Measurements from ENCODE around the gene ECI1. TPM values are rescaled to one million over a fixed set of nuclear protein-coding genes. Genes with fewer than 3 reads are reported as not detected.
A peak's percentile ranks its signal among the peaks of the same experiment; 100 is the strongest.

Gene ECI1
- total RNA-seq, 1 experiment from 2014 or later, result 140 TPM

GRCh38 chr16:2296661-2297505 is 45.5 kb upstream of the ECI1 start:
- RAD21 ChIA-PET (ENCODE audit: low non-redundant PET in 1 of 2, low total read pairs in 2 of 2, uncharacterized antibody in 2 of 2, unreplicated experiment in 2 of 2), result no interaction called here
- CTCF ChIA-PET, result interaction anchor here (1.0 kb wide), 1 partner anchor 203 kb away, joined by 4 read pairs; no protein-coding TSS in a partner anchor
- Histone ChIP-seq H3K9ac (ENCODE audit: low read length) (no peak overlapping the region), H3K36me3 (ENCODE audit: control insufficient read depth in 1 of 2, insufficient read depth in 2 of 2, low read length in 2 of 2) (no peaks in the 10 kb centered on the region), H4K20me1 (ENCODE audit: insufficient read depth) (no peaks in the 10 kb centered on the region), H3K27me3 (ENCODE audit: insufficient read depth, low read length) (no peaks in the 10 kb centered on the region), H2AFZ (ENCODE audit: low read depth, low read length, poor library complexity, severe bottlenecking) (no peak overlapping the region), H3K9me2 (ENCODE audit: insufficient read depth) (no peaks in the 10 kb centered on the region), H3K27ac (ENCODE audit: low read depth, low read length) (no peak overlapping the region), H3K4me3 (replicated peaks in 1 of 2; ENCODE audit: low read depth in 1 of 2, low read length in 2 of 2) (no peak overlapping the region), H3K4me1 (ENCODE audit: control insufficient read depth in 1 of 2, insufficient read depth in 2 of 2, low read length in 2 of 2) (peaks cover 4% of the 10 kb centered on the region in 2 experiments; a peak in 2 of 4 replicates), H3K4me2 (ENCODE audit: low read length) (no peak overlapping the region), H3K79me2 (ENCODE audit: insufficient read depth, low read length) (no peaks in the 10 kb centered on the region), H3K9me3 (ENCODE audit: control insufficient read depth in 1 of 2, insufficient read depth in 1 of 2, low read depth in 1 of 2, low read length in 2 of 2) (no peaks in the 10 kb centered on the region)
- BruUV-seq (replicated peaks), result no TSS peak
- POLR2A ChIA-PET, result no interaction called here
- DNase-seq (ENCODE audit: low read depth, low spot score), result peak; percentile 8
- TF ChIP-seq CTCF (IDR thresholded peaks at IDR 0.05 in 2 of 3, conservative IDR thresholded peaks at IDR 0.05 in 1 of 3; ENCODE audit: borderline replicate concordance in 1 of 3, insufficient read depth in 1 of 3, low read depth in 2 of 3, low read length in 2 of 3), result peak; percentile 42 to 61 (median 51); a peak in 5 of 6 replicates
- no peak for TF ChIP-seq EZH2 (IDR thresholded peaks at IDR 0.05)
- no peak for TF ChIP-seq REST (IDR thresholded peaks at IDR 0.05; ENCODE audit: low read depth)
- TF ChIP-seq RAD21 (IDR thresholded peaks at IDR 0.05; ENCODE audit: low read depth), result peak; percentile 71
- intact Hi-C loops (cut with micrococcal nuclease), result loop anchor here (10.0 kb wide), 1 partner anchor 128 kb away; the partner anchor contains the start of gene CCNF
- ATAC-seq, result peak; percentile 90

Data from HCT116 (cell line).